Measurements from ENCODE around the gene MISP. TPM values are rescaled to one million over a fixed set of nuclear protein-coding genes. Genes with fewer than 3 reads are reported as not detected.

MISP gene
- total RNA-seq, 1 experiment from 2014 or later: 0.70 TPM

GRCh38 chr19:719636-720344 lies 31.1 kb upstream of the MISP start (continued):
- TF ChIP-seq ELF4 (CRISPR knock-in tag; IDR thresholded peaks at IDR 0.05; ENCODE audit: low read depth): no peak
- no peak for TF ChIP-seq E2F4 (CRISPR knock-in tag; IDR thresholded peaks at IDR 0.05; ENCODE audit: borderline replicate concordance, low read depth)
- TF ChIP-seq, protein P1, sequence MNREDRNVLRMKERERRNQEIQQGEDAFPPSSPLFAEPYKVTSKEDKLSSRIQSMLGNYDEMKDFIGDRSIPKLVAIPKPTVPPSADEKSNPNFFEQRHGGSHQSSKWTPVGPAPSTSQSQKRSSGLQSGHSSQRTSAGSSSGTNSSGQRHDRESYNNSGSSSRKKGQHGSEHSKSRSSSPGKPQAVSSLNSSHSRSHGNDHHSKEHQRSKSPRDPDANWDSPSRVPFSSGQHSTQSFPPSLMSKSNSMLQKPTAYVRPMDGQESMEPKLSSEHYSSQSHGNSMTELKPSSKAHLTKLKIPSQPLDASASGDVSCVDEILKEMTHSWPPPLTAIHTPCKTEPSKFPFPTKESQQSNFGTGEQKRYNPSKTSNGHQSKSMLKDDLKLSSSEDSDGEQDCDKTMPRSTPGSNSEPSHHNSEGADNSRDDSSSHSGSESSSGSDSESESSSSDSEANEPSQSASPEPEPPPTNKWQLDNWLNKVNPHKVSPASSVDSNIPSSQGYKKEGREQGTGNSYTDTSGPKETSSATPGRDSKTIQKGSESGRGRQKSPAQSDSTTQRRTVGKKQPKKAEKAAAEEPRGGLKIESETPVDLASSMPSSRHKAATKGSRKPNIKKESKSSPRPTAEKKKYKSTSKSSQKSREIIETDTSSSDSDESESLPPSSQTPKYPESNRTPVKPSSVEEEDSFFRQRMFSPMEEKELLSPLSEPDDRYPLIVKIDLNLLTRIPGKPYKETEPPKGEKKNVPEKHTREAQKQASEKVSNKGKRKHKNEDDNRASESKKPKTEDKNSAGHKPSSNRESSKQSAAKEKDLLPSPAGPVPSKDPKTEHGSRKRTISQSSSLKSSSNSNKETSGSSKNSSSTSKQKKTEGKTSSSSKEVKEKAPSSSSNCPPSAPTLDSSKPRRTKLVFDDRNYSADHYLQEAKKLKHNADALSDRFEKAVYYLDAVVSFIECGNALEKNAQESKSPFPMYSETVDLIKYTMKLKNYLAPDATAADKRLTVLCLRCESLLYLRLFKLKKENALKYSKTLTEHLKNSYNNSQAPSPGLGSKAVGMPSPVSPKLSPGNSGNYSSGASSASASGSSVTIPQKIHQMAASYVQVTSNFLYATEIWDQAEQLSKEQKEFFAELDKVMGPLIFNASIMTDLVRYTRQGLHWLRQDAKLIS (CRISPR knock-in tag; IDR thresholded peaks at IDR 0.05; ENCODE audit: borderline replicate concordance): no peak
- no peak for TF ChIP-seq E2F5 (CRISPR knock-in tag; IDR thresholded peaks at IDR 0.05)
- TF ChIP-seq ZSCAN18 (CRISPR knock-in tag; IDR thresholded peaks at IDR 0.05): no peak

- peak overlapping the region; percentile 23; the same call in 1 of the 2 replicates for H3K27ac Mint-ChIP-seq
- ChIA-PET CTCF (interaction anchor here (1.1 kb wide), 1 partner anchor 14 kb away, joined by 3 read pairs; no protein-coding TSS in a partner anchor), POLR2A (no interaction called here)
- H3K4me3 Mint-ChIP-seq: no peak overlapping the region
- no peaks in the 10 kb centered on the region for H3K27me3 Mint-ChIP-seq (ENCODE audit: low read depth)
- DNase-seq (ENCODE audit: low spot score) (no peak), ATAC-seq (peak; percentile 17; the same call in 1 of the 2 replicates)
- H3K9me3 Mint-ChIP-seq: peaks cover 5% of the 10 kb centered on the region
- peaks cover 9% of the 10 kb centered on the region for H3K4me1 Mint-ChIP-seq
- H3K36me3 Mint-ChIP-seq: no peaks in the 10 kb centered on the region
- TF ChIP-seq NFYB (CRISPR knock-in tag; conservative IDR thresholded peaks at IDR 0.05; ENCODE audit: low read depth) (no peak), ESRRA (CRISPR knock-in tag; IDR thresholded peaks at IDR 0.05; ENCODE audit: borderline replicate concordance) (no peak), PREB (CRISPR knock-in tag; IDR thresholded peaks at IDR 0.05; ENCODE audit: borderline replicate concordance) (no peak), HMGA2 (CRISPR knock-in tag; IDR thresholded peaks at IDR 0.05) (no peak), NR1H2 (CRISPR knock-in tag; IDR thresholded peaks at IDR 0.05) (no peak), SMAD3 (CRISPR knock-in tag; IDR thresholded peaks at IDR 0.05; ENCODE audit: borderline replicate concordance) (no peak), E2F1 (CRISPR knock-in tag; IDR thresholded peaks at IDR 0.05) (no peak), TCF7 (CRISPR knock-in tag; IDR thresholded peaks at IDR 0.05; ENCODE audit: low read depth) (no peak)
Observed at GRCh38 chr19:720345-721160, 30.4 kb upstream of the MISP start.
